GM18868 (cell line): Measurements from ENCODE around the gene FTHL17.

Experiments used
- ATAC-seq: cut with Tn5 transposase; IDR thresholded peaks from one replicate; pipeline ENCODE4 v1.9.1; 2021; ENCODE audit warnings: mild to moderate bottlenecking, moderate library complexity; ENCODE audit not compliant: unreplicated experiment

The FTHL17 gene

GRCh38 chrX:31039327-31039711 is 32.5 kb downstream of the FTHL17 start:
- ATAC-seq = peak; percentile 55

- peak; percentile 81 for ATAC-seq
Measured at GRCh38 chrX:31038575-31039326, 33.1 kb downstream of the FTHL17 start.

DNA sequence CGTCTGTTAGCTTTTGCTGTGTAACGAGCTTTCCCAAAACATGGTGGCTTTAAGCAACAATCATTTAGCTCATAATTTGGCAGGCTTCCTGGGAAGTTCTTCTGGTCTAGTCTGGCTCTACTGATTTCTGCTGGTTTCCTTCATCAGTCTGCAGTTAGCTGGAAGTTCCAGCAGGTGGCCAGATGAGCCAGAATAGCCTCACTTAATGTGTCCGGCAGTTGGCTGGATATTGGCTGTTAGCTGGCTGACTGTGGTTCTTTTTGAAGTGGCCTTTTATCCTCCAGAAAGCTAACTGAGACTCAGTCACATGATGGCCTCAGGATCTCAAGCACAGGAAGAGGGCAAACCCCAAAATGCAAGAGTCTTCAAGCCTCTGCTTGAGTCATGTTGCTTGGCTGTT is 34.9 kb downstream of the FTHL17 start:
- no peak for ATAC-seq

DNA sequence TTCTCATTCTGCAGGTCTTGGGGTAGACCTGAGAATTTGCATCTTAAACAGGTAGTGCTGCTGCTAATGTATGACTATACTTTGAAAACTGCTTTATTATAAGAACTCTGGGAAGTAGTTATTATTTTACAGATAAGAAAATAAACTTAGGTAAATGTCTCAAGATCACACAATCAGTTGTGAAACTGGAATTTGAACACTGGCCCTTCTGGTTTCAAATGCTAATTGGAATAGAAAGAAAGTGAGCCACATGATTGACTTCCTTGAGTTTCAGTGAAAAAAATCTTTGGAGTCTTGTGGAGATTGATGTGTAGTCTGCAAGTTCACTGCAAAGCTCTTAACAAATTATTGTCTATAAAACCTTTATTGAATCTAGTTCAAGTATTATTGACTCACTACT is 44.5 kb downstream of the FTHL17 start:
- no peak for ATAC-seq

- no peak for ATAC-seq
Measured at GRCh38 chrX:31024866-31025265, 47.0 kb downstream of the FTHL17 start.

- no peak for ATAC-seq
Measured at GRCh38 chrX:31021537-31021936, 50.3 kb downstream of the FTHL17 start.
